HCT116 (cell line): ENCODE results near the gene IFIT3.

ENCODE experiments used
- ELF1 ChIP-seq: IDR thresholded peaks from 2 replicates; pipeline ENCODE4 v1.6.1; 2012; ENCODE audit warnings: low read depth, borderline replicate concordance
- POLR2A ChIP-seq: IDR thresholded peaks from 2 replicates; pipeline ENCODE4 v1.7.0; 2011; ENCODE audit warnings: borderline replicate concordance; ENCODE audit not compliant: insufficient read depth, insufficient read length; ENCODE audit errors: extremely low read depth
- SRF ChIP-seq: IDR thresholded peaks from 2 replicates; pipeline ENCODE4 v1.6.1; 2012; ENCODE audit warnings: low read depth
- TF ChIP-seq, protein P1 (sequence below), 3 experiments: fragments of 200-600 bp in 1 of 3; sonication (generic) in 1 of 3; IDR thresholded peaks in 2 of 3; conservative IDR thresholded peaks in 1 of 3; 2 replicates each; pipeline ENCODE4 v1.5.1; 2012 to 2017; ENCODE audit warnings: low read depth in 2 of 3, low read length in 2 of 3, antibody characterized with exemption in 1 of 3, borderline replicate concordance in 1 of 3, control low read depth in 1 of 3, mild to moderate bottlenecking in 1 of 3, mixed read lengths in 1 of 3, mixed run types in 1 of 3, moderate library complexity in 1 of 3; ENCODE audit not compliant: insufficient read depth in 1 of 3

DNA sequence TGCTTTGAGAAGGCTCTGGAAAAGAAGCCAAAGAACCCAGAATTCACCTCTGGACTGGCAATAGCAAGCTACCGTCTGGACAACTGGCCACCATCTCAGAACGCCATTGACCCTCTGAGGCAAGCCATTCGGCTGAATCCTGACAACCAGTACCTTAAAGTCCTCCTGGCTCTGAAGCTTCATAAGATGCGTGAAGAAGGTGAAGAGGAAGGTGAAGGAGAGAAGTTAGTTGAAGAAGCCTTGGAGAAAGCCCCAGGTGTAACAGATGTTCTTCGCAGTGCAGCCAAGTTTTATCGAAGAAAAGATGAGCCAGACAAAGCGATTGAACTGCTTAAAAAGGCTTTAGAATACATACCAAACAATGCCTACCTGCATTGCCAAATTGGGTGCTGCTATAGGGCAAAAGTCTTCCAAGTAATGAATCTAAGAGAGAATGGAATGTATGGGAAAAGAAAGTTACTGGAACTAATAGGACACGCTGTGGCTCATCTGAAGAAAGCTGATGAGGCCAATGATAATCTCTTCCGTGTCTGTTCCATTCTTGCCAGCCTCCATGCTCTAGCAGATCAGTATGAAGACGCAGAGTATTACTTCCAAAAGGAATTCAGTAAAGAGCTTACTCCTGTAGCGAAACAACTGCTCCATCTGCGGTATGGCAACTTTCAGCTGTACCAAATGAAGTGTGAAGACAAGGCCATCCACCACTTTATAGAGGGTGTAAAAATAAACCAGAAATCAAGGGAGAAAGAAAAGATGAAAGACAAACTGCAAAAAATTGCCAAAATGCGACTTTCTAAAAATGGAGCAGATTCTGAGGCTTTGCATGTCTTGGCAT is 21.1 kb upstream of the IFIT3 start:
- TF ChIP-seq SRF (no peak), ELF1 (no peak), POLR2A (no peak)
- TF ChIP-seq, protein P1, sequence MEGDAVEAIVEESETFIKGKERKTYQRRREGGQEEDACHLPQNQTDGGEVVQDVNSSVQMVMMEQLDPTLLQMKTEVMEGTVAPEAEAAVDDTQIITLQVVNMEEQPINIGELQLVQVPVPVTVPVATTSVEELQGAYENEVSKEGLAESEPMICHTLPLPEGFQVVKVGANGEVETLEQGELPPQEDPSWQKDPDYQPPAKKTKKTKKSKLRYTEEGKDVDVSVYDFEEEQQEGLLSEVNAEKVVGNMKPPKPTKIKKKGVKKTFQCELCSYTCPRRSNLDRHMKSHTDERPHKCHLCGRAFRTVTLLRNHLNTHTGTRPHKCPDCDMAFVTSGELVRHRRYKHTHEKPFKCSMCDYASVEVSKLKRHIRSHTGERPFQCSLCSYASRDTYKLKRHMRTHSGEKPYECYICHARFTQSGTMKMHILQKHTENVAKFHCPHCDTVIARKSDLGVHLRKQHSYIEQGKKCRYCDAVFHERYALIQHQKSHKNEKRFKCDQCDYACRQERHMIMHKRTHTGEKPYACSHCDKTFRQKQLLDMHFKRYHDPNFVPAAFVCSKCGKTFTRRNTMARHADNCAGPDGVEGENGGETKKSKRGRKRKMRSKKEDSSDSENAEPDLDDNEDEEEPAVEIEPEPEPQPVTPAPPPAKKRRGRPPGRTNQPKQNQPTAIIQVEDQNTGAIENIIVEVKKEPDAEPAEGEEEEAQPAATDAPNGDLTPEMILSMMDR (IDR thresholded peaks at IDR 0.05 in 2 of 3, conservative IDR thresholded peaks at IDR 0.05 in 1 of 3; ENCODE audit: borderline replicate concordance in 1 of 3, insufficient read depth in 1 of 3, low read depth in 2 of 3, low read length in 2 of 3), result no peak
